OCI-LY7 (cell line): Measurements from ENCODE around the gene AMPH.

Experiments
- EZH2phosphoT487 ChIP-seq: fragments of 200-600 bp; sonication (generic); IDR thresholded peaks from 2 replicates; pipeline ENCODE4 v1.6.1; 2018; ENCODE audit warnings: low read depth, borderline replicate concordance, mild to moderate bottlenecking, mixed run types, antibody characterized with exemption, low read length, moderate library complexity, mixed read lengths
- TF ChIP-seq, protein P1 (sequence below): fragments of 200-600 bp; sonication (generic); conservative IDR thresholded peaks from 2 replicates; pipeline ENCODE4 v1.5.1; 2014; ENCODE audit warnings: mild to moderate bottlenecking, antibody characterized with exemption, low read length, moderate library complexity, mixed read lengths

DNA sequence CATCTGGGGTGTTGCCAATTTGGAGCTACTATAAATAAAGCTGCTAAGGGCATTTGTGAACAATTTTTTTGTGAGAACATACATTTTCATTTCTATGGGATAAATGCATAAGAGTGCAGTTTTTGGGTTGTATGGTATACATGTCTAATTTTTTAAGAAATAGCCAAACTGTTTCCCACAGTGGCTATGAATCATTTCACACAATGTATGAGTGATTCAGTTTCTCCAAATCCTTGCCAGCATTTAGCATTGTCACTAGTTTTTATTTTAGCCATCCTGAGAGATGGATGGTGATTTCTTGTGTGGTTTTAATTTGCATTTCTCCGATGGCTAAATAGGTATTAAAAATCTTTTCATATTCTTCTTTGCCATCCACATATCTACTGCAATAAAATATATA is 105.3 kb downstream of the AMPH start:
- TF ChIP-seq, protein P1, sequence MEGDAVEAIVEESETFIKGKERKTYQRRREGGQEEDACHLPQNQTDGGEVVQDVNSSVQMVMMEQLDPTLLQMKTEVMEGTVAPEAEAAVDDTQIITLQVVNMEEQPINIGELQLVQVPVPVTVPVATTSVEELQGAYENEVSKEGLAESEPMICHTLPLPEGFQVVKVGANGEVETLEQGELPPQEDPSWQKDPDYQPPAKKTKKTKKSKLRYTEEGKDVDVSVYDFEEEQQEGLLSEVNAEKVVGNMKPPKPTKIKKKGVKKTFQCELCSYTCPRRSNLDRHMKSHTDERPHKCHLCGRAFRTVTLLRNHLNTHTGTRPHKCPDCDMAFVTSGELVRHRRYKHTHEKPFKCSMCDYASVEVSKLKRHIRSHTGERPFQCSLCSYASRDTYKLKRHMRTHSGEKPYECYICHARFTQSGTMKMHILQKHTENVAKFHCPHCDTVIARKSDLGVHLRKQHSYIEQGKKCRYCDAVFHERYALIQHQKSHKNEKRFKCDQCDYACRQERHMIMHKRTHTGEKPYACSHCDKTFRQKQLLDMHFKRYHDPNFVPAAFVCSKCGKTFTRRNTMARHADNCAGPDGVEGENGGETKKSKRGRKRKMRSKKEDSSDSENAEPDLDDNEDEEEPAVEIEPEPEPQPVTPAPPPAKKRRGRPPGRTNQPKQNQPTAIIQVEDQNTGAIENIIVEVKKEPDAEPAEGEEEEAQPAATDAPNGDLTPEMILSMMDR = no peak
- no peak for TF ChIP-seq EZH2phosphoT487
